HG03066 (cell line): ENCODE measurements around the gene HCRTR2.

Source experiments
- ATAC-seq: cut with Tn5 transposase; IDR thresholded peaks from one replicate; pipeline ENCODE4 v1.9.1; 2021; ENCODE audit warnings: low read depth; ENCODE audit not compliant: unreplicated experiment

The HCRTR2 gene

GRCh38 chr6:55319961-55320695 is 145.8 kb downstream of the HCRTR2 start:
- no peak for ATAC-seq

- ATAC-seq, result no peak
Observed at GRCh38 chr6:55320696-55321086, 146.4 kb downstream of the HCRTR2 start.

GRCh38 chr6:55327169-55327568 is 152.9 kb downstream of the HCRTR2 start, which contains the start of gene GFRAL:
Gene GFRAL, plus strand, starts transcription at chr6:55327469. Its CDS starts 86 bp downstream, at chr6:55327555.
- no peak for ATAC-seq
